Skeletal muscle cell (primary cell): ENCODE measurements around the gene DDX4.
"Not testable (repeated sequence)": the region's sequence is repeated elsewhere in the genome, so short reads cannot be mapped to it uniquely, and the experiment has no call there.

Experiments
- DNase-seq: peaks from one replicate; pipeline ENCODE4 v3.0.0-alpha.2; 2010; ENCODE audit warnings: low read depth
- H3K4me3 ChIP-seq: 2 replicates; pipeline ENCODE4 v1.5.1; 2011; ENCODE audit warnings: low read depth, mild to moderate bottlenecking, control low read depth, low read length, moderate library complexity

Gene DDX4

DNA sequence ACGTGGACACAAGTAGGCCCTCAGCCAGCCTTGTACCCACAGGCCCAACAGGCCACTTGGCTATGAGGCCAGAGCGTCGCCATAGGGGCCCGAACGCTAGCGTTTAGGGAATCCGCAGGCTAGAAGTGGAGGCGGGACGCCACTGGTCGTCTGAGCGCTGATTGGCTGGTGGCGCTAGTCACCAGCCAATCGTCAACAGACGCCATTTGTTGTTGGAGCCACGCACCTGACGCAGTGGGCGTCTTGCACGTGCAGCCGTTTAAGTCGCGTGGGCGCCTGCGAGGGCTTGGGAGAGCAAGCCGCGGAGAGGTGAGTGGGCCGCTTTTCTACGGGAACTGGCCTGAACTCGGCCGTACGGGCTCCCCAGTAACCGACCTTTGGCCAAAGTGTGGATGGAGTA lies at the start of gene DDX4:
Gene DDX4 (plus strand): TSS at position 269 of the 400 bp plus-strand sequence. CDS start 903 bp downstream, outside the sequence.
- no peak within 1 kb of the TSS for H3K4me3 ChIP-seq
- no peak for DNase-seq

- DNase-seq = no peak
Measured at GRCh38 chr5:55691265-55692105, 46.4 kb upstream of the DDX4 start.

DNA sequence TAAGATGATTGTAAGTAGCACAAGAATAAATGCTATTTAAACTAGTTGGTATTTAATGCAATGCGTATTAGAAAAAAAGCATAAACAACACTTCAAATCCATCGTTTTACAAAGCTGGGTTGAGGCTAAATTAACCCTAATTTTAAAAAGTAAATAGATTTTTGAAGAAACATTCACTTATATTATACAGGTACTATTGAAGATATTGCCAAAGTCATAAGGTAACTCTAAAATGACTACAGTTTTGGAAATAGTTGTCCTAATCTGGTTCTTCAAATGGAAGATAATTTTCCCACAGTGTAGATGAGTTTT lies 45.8 kb upstream of the DDX4 start:
- no peak for DNase-seq
- H3K4me3 ChIP-seq = no peak overlapping the region

More at GRCh38 chr5:55691265-55692105, 46.4 kb upstream of the DDX4 start:
- no peak overlapping the region for H3K4me3 ChIP-seq

- H3K4me3 ChIP-seq = no peak overlapping the region
- DNase-seq = no peak
Measured at GRCh38 chr5:55692509-55692908, 45.4 kb upstream of the DDX4 start.

DNA sequence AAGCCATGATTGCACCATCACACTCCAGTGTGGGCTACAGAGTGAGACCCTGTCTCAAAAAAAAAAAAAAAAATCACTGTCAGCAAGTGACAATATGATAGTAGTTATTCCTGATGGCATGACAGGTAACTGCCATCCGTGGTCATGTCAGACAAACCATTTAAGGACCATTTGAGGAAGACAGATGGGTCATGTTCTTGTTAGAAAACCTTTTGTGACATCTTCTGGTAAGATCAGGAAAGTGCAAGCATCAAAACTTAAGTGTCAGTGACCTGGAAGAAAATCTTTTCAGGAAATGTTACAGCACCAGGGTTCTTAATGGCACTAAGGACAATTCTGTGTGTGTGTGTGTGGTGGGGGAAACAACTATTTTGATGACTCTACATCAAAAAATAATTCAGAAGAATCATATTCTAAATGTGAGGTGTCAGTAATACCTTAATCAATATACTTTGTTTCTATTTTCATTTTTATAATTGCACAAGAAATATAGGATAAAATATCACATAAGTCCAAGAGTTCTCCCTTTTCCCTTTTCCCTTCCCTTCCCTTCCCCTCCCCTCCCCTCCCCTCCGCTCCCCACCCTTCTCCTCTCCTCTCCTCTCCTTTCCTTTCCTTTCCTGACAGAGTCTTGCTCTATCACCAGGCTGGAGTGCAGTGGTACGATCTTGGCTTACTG lies 43.6 kb upstream of the DDX4 start:
- H3K4me3 ChIP-seq = no peak overlapping the region
- no peak for DNase-seq

GRCh38 chr5:55696704-55697103 lies 41.2 kb upstream of the DDX4 start:
- not testable (repeated sequence) for DNase-seq, H3K4me3 ChIP-seq

GRCh38 chr5:55699041-55699688 lies 38.7 kb upstream of the DDX4 start:
- no peak overlapping the region for H3K4me3 ChIP-seq
- DNase-seq = no peak

DNA sequence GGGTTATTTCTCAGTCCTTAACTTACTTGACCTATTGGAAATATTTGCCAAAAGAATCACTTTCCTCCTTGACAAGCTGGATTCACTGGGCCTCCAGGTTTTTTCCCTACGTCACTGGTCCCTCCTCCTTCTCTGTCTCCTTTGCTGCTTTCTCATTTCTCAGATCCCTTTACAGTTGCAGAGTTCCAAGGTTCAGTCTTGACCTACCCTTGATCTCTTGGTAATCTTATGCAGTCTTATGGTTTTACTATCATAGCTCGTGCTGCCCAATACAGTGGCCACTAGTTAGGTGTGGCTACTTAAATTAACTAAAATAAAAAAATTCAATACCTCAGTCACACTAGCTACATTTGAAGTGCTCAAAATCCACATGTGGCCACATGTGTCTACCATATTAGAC lies 37.1 kb upstream of the DDX4 start:
- no peak for DNase-seq
- no peak overlapping the region for H3K4me3 ChIP-seq

- no peak for DNase-seq
- H3K4me3 ChIP-seq = no peak overlapping the region
Measured at GRCh38 chr5:55701462-55702103, 36.3 kb upstream of the DDX4 start.

DNA sequence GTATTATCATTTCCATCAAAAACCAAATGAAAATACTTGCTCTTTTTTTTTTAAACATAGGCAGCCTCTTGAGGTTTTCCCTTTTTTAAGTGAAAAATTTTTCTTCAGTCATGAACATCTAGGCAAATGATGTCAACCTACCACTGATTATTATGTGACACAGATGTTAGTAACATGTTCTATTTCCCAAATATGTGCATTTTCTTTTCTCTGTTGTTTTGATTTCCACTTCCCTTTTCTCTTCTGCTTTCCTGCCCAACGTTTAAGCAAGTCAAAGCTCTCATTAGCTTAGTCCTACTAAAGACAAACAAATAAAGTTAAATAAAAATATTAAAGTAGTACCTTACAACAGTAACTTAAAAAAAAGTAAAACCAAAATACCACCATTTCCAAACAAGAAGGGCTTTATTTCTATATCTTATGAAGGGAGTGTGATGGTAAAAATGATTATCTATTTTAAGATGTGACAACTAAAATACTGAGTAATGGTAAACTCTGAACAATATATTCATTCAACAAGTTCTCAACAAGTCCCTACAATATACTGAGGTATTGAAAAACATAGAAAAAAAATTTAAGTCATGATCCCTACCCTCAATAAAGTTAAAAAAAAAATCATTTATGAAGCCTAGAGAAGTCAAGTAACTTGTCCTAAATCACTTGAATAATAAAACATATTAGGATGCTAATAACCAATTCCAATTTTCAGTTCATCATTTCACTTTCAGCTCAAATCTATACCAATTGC lies 35.1 kb upstream of the DDX4 start:
- no peak for DNase-seq

DNA sequence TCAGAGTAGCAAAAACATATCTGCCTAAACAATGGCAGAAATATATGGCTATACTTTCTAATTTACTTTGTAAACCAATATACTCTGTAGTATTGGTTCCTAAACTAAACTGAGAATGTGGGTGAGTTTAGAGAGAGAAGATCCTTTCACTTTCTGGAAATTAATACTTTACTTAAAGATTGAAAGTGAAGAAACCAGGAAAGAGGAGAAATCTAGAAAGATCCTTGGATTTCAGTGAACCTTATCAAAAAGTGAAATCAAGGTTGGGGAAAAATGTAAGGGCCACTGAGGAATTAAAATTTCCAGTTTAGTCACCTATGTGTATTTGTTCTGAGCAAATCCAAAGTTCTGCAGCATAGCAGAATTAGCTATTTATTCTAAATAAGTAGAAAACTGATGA lies 31.6 kb upstream of the DDX4 start:
- H3K4me3 ChIP-seq = no peak overlapping the region
- no peak for DNase-seq

More for the DNA sequence above, 35.1 kb upstream of the DDX4 start:
- no peak overlapping the region for H3K4me3 ChIP-seq

- H3K4me3 ChIP-seq = no peak overlapping the region
- DNase-seq = no peak
Measured at GRCh38 chr5:55708732-55709131, 29.1 kb upstream of the DDX4 start.

GRCh38 chr5:55711507-55712022 lies 26.3 kb upstream of the DDX4 start:
- H3K4me3 ChIP-seq = peak overlapping the region; percentile 96
- DNase-seq = no peak

DNA sequence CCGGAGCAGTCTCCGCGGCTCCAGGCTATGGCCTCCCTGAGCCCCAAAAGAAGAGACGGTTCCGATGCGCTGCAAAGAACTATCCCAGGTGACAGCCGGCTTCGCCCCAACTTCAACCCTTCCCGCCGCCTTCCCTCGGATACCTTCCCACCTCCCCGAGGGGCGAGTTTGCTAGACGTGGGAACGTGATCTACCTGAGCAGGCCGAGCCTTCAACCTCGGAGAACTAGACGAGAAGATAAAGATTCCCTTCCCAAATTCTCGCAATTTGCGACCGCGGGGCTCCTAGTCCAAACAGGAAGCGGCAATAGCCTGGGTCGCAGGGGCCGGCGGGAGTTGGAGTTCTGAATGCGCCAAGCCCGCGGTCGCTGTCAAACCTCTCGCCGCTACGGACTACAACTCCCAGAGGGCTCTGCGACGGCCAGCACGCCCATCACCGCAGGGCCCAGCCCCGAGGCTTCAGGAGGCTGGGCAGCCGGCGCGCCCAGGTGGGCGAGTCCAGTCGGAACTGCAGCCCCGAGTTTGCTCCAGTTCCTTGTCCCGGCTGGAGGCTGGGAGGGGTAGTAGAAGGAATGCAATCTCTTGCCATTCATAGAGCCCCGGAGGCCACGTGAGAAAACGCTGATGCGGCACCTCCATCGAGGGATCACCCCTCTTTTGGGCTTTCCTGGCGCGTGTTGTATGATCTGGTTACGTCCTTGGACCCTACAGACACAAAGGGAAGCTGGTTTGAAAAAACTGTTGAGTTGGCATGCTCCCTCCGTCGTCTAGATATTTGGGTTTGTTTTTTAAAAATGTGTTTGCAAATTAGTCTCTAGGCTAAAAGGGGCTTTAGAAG lies 25.6 kb upstream of the DDX4 start, which contains the start of gene SLC38A9:
Gene SLC38A9 (minus strand): TSS at position 302 of the 837 bp plus-strand sequence. CDS start 14,366 bp downstream, outside the sequence.
- peak; percentile 79 for DNase-seq

DNA sequence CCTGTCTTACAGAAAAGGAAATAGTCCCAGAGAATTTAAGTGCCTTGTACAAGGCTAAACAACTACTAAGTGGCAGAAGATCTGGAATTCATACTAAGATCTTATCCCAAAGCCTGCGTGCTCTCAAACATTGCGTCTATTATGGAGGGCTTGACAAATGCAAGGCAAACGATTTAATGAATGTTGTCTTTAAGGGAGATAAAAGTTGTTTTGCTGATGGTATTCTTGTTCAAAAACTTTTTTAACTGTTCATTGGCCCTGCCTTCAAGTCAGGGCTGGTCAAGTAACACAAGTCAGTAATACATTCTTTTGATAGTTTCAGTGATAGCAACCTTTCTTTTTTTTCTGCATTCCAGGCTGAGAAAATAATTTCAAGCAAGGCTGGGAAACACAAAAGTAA lies 24.0 kb upstream of the DDX4 start:
- no peak for DNase-seq
- H3K4me3 ChIP-seq = no peak overlapping the region

More for the DNA sequence above, 25.6 kb upstream of the DDX4 start, which contains the start of gene SLC38A9:
- peak within 1 kb of the TSS; percentile 96 for H3K4me3 ChIP-seq

DNA sequence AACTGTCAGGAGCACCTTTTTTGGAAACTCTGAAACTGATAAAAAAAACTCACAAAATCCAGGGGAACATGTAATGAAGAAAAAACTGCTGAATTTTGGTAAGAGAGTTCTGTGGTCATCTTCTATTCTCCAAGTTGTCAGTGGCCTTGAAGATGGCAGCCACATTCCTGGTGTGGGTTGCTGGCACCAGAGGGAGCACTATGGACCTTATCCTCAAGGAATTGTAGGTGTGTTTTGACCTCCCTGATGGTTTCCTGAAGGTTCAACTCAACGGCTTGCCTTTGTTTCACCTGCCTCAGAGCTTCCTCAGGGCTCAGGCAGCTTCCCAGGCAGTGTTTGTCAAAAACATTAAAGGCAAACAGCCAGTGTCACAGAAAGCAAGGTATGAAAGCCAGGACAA lies 23.5 kb upstream of the DDX4 start:
- H3K4me3 ChIP-seq = no peak overlapping the region
- DNase-seq = no peak

- no peak for DNase-seq
- no peak overlapping the region for H3K4me3 ChIP-seq
Measured at GRCh38 chr5:55714749-55715148, 23.1 kb upstream of the DDX4 start.

- DNase-seq = no peak
- no peak overlapping the region for H3K4me3 ChIP-seq
Measured at GRCh38 chr5:55715519-55716078, 22.3 kb upstream of the DDX4 start.
